ENCODE measurements around the gene STRADA. TPM values are rescaled to one million over a fixed set of nuclear protein-coding genes. Genes with fewer than 3 reads are reported as not detected.
A peak's percentile ranks its signal among the peaks of the same experiment; 100 is the strongest.

Gene STRADA
- total and polyA plus RNA-seq, 9 donors: 21.8 to 46.2 (median 34.4) TPM

- Histone ChIP-seq H3K4me1 (ENCODE audit: insufficient read depth) (peaks cover 12% of the 10 kb centered on the region), H3K27me3 (no peaks in the 10 kb centered on the region), H3K4me3 (no peak overlapping the region), H3K9me3 (no peaks in the 10 kb centered on the region), H3K36me3 (no peaks in the 10 kb centered on the region), H3K27ac (no peak overlapping the region)
- DNase-seq: no peak
- TF ChIP-seq POLR2A (IDR thresholded peaks at IDR 0.05) (no peak), EP300 (IDR thresholded peaks at IDR 0.05) (no peak)
- WGBS, 3 donors: 69 to 76% (median 74%) methylated on average over 3 of the region's 3 CpGs
- intact Hi-C loops (cut with DNase I): no loop called here
These were observed 65.0 kb downstream of the STRADA start for GRCh38 chr17:63676584-63676983.

- peak; percentile 62 to 81 (median 74) for DNase-seq
- Histone ChIP-seq H3K27me3 (no peaks in the 10 kb centered on the region), H3K4me3 (peak overlapping the region; percentile 7), H3K4me1 (ENCODE audit: insufficient read depth) (peaks cover 11% of the 10 kb centered on the region), H3K27ac (peak overlapping the region in 1 of 2 donors; percentile 55), H3K9me3 (no peaks in the 10 kb centered on the region), H3K36me3 (no peaks in the 10 kb centered on the region)
- WGBS, 3 donors: 28 to 35% (median 28%) methylated on average over 6 of the region's 6 CpGs
- intact Hi-C loops (cut with DNase I): no loop called here
- no peak for TF ChIP-seq POLR2A (IDR thresholded peaks at IDR 0.05)
- no peak for TF ChIP-seq EP300 (IDR thresholded peaks at IDR 0.05)
- TF ChIP-seq CTCF (IDR thresholded peaks at IDR 0.05): no peak
These were observed 65.7 kb downstream of the STRADA start for GRCh38 chr17:63675607-63676546.

- TF ChIP-seq EP300 (IDR thresholded peaks at IDR 0.05): no peak
- no peak for TF ChIP-seq CTCF (IDR thresholded peaks at IDR 0.05)
- TF ChIP-seq POLR2A (IDR thresholded peaks at IDR 0.05): no peak
- Histone ChIP-seq H3K9me3 (no peaks in the 10 kb centered on the region), H3K4me1 (ENCODE audit: insufficient read depth) (peaks cover 11% of the 10 kb centered on the region), H3K4me3 (peak overlapping the region; percentile 7), H3K36me3 (no peaks in the 10 kb centered on the region), H3K27ac (peak overlapping the region in 1 of 2 donors; percentile 55), H3K27me3 (no peaks in the 10 kb centered on the region)
- intact Hi-C loops (cut with DNase I): no loop called here
- 6 to 23% (median 12%) methylated on average over 4 of the region's 4 CpGs for WGBS, 3 donors
- DNase-seq: no peak
These were observed 66.4 kb downstream of the STRADA start for GRCh38 chr17:63675231-63675606.

- no peak for TF ChIP-seq CTCF (IDR thresholded peaks at IDR 0.05)
- TF ChIP-seq EP300 (IDR thresholded peaks at IDR 0.05): no peak
- no peak for TF ChIP-seq POLR2A (IDR thresholded peaks at IDR 0.05)
- no peak for DNase-seq
- intact Hi-C loops (cut with DNase I): no loop called here
- no peaks in the 10 kb centered on the region for H3K27me3 ChIP-seq
- no peaks in the 10 kb centered on the region for H3K36me3 ChIP-seq
- H3K4me1 ChIP-seq (ENCODE audit: insufficient read depth): peaks cover 11% of the 10 kb centered on the region
- no peak overlapping the region for H3K4me3 ChIP-seq
- no peak overlapping the region for H3K27ac ChIP-seq
- no peaks in the 10 kb centered on the region for H3K9me3 ChIP-seq
- 91 to 98% (median 94%) methylated on average over 2 of the region's 2 CpGs for WGBS, 3 donors
These were observed 68.7 kb downstream of the STRADA start for GRCh38 chr17:63672856-63673255.
